Activated naive CD4-positive, alpha-beta T cell treated with anti-CD3 and anti-CD28 coated beads for 36 hours (primary cell): Measurements from ENCODE around the gene PRDM15. TPM values are rescaled to one million over a fixed set of nuclear protein-coding genes. Genes with fewer than 3 reads are reported as not detected.

Experiments used
- CTCF ChIA-PET: fragments of 350-600 bp; sonication (Branson Sonifier 250); formaldehyde crosslinking; loops from one replicate; lab custom pipeline; 2021; ENCODE audit warnings: antibody characterized with exemption; lab: Charles Lee
- DNase-seq: peaks from one replicate; pipeline ENCODE4 v3.0.0-alpha.2; 2020
- H3K27ac Mint-ChIP-seq: one replicate; pipeline ENCODE4 v1.8.0; 2021; ENCODE audit warnings: mild to moderate bottlenecking, mixed read lengths
- H3K27me3 Mint-ChIP-seq: one replicate; pipeline ENCODE4 v1.8.0; 2021; ENCODE audit warnings: low read depth, mixed read lengths
- H3K36me3 Mint-ChIP-seq: one replicate; pipeline ENCODE4 v1.8.0; 2021; ENCODE audit warnings: low read depth, mixed read lengths
- H3K4me1 Mint-ChIP-seq: one replicate; pipeline ENCODE4 v1.8.0; 2021; ENCODE audit warnings: low read depth, mixed read lengths
- H3K4me3 Mint-ChIP-seq: one replicate; pipeline ENCODE4 v1.8.0; 2021; ENCODE audit warnings: mild to moderate bottlenecking, moderate library complexity, mixed read lengths
- H3K9me3 Mint-ChIP-seq: one replicate; pipeline ENCODE4 v1.8.0; 2021; ENCODE audit warnings: mixed read lengths
- intact Hi-C: fragments of 100-400 bp; cut with micrococcal nuclease; formaldehyde crosslinking; loops from one replicate; pipeline ENCODE4 v1.15.1; 2023
- total RNA-seq, 2 experiments: library from RNA; stranded (reverse); gene quantifications; one replicate each; pipeline ENCODE4 v1.2.3, GENCODE V29; 2021

PRDM15 gene
- total RNA-seq, 2 experiments from 2014 or later: 9.6 to 9.8 TPM

DNA sequence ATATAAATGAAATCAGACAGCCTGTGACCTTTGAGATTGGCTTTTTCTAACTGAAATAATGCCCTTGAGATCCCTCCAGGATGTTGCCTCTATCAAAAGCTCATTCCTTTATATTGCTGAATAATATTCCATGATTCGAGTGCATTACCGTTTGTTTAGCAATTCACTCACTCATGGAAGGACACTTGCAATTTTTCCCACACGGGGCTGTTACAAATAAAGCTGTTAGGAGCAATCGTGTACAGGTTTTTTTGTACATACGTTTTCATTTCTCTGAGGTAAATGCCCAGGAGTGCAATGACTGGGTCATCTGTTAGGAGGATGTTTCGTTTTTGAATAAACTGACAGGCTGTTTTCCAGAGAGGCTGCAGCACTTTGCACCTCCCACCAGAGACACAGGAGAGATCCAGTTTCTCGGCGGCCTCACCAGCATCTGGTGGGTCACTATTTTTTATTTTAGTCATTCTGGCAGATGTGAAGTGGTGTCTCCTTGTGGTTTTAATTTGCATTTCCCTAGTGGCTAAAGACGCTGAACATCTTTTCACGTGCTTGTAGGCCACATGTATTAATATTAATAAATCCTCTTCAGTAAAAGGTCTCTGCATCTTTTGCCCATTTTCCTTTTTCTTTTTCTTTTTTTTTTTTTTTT is 11.0 kb downstream of the PRDM15 start:
- CTCF ChIA-PET: interaction anchor here (0.6 to 0.9 kb wide), 2 partner anchors 35 to 249 kb away, joined by 3 read pairs; no protein-coding TSS in a partner anchor
- Mint-ChIP-seq H3K36me3 (peaks cover 2% of the 10 kb centered on the region), H3K27ac (no peak overlapping the region), H3K4me1 (peaks cover 24% of the 10 kb centered on the region), H3K27me3 (no peaks in the 10 kb centered on the region), H3K4me3 (no peak overlapping the region), H3K9me3 (no peaks in the 10 kb centered on the region)
- DNase-seq: no peak
- intact Hi-C loops: no loop called here

DNA sequence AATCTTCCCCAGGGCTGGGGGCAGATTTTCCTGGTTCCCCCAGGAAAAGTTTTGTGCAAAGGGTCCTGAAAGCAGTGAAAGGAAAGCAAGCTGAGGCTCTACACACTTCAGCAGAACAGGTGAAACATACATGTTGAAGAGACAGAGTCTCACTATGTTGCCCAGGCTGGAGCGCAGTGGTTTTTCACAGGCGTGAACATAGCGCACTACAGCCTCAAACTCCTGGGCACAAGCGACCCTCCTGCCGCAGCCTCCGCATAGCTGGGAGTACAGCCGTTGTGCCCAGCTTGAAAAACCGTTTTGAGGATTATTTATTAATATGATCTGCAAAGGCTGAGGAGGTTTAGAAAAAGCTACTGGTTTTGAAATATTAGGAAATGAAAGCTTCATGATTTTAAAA is 11.8 kb downstream of the PRDM15 start:
- H3K4me1 Mint-ChIP-seq: peaks cover 25% of the 10 kb centered on the region
- H3K27ac Mint-ChIP-seq: no peak overlapping the region

DNA sequence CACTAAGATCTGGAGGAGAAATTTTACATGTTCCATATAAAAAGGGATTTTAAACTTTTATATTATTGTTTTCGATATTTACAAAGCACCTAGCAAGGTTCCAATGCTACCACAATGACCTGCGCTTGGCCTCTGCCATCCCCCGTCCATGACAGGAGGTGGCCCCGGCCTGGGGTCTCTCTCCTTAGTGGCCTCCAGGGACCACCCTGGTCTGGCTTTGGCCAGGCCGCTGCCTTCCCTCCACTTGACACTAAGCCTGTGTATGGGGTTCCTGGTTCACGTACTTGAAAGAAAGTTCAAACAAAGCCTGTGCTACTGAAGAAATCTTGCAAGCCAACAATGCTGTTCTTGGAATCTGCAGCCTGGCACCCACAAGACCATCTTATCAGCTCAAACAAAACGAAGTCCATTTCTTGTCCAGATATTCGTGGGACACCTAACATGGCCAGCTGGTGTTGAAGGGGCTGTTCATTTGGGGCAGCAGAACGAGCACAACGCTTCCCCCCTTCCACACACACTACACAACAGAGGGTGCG is 12.8 kb downstream of the PRDM15 start:
- CTCF ChIA-PET: no interaction called here
- H3K36me3 Mint-ChIP-seq: no peaks in the 10 kb centered on the region
- peaks cover 25% of the 10 kb centered on the region for H3K4me1 Mint-ChIP-seq
- no peak overlapping the region for H3K27ac Mint-ChIP-seq
- DNase-seq: no peak
- H3K4me3 Mint-ChIP-seq: no peak overlapping the region
- intact Hi-C loops: no loop called here
- no peaks in the 10 kb centered on the region for H3K27me3 Mint-ChIP-seq
- no peaks in the 10 kb centered on the region for H3K9me3 Mint-ChIP-seq

More for the DNA sequence above, 11.8 kb downstream of the PRDM15 start:
- Mint-ChIP-seq H3K36me3 (no peaks in the 10 kb centered on the region), H3K4me3 (no peak overlapping the region), H3K9me3 (no peaks in the 10 kb centered on the region), H3K27me3 (no peaks in the 10 kb centered on the region)
- CTCF ChIA-PET: interaction anchor here (0.9 kb wide), 1 partner anchor 250 kb away, joined by 3 read pairs; no protein-coding TSS in a partner anchor
- DNase-seq: no peak
- intact Hi-C loops: no loop called here

DNA sequence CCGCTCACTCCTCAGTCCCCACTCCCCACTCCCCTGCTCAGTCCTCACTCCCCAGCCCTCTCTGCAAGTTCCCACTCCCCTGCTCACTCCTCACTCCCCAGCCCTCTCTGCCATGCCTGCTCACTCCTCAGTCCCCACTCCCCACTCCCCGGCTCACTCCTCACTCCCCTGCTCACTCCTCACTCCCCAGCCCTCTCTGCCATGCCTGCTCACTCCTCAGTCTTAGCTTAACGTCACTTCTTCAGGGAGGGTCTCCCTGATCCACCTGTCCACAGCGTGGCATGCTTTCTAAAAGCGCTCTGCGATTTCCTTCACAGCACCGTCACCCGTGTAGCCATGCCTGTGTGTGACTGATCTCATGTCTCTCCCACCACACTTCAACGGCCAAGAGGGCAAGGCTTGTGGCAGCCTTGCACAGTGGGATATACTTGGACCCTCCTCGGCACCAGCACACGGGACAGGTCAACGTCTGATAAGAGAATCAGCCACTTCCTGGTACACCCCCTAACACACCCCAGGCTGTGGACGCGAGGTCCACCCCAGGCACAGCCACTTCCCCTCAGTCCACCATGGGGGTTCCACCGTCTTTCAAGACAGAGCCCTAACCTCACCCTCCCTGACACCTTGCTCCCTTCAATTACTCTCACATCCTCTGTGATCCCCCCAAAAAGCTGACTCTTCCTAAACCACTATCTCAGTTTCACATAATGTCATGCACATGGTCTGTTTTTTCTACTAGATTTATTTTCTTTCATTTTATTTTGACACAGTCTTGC is 14.0 kb downstream of the PRDM15 start:
- no peaks in the 10 kb centered on the region for H3K9me3 Mint-ChIP-seq
- CTCF ChIA-PET: interaction anchor here (0.6 to 0.9 kb wide), 2 partner anchors 28 to 243 kb away, joined by 3 read pairs; no protein-coding TSS in a partner anchor
- H3K4me3 Mint-ChIP-seq: no peak overlapping the region
- H3K27ac Mint-ChIP-seq: no peak overlapping the region
- peak; percentile 14 for DNase-seq
- H3K36me3 Mint-ChIP-seq: no peaks in the 10 kb centered on the region
- peaks cover 25% of the 10 kb centered on the region for H3K4me1 Mint-ChIP-seq
- intact Hi-C loops: no loop called here
- no peaks in the 10 kb centered on the region for H3K27me3 Mint-ChIP-seq

DNA sequence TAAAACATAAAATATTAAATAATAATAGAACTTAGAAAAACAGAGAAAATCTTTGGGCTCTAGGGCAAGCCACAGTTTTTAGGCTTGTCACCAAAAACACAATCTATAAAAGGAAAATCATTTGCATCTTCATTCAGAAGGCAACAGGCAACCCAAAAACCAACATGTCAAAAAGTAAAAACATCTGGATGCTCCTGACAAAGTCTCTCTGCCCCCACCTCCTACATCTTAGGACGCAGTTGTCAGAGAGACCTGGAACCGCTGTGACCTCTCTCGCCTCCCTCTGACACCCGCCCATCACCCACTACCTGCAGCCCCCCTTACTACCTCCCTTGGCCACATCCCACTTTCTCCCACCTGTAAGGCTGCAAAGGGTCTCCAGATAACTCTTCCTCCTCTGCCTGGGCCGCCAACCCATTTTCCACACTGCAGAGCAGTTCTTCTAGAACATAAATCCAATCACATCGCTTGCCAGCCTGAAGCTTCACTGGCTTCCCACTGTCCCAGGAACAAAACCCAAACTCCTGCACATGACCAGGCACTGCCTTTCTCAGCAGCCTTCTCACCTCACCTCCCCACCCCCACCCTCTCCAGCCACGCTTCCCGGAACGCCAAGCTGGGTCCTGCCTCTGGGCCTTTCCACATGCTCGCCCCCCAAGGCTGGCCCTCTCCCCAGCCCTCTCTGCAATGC is 14.7 kb downstream of the PRDM15 start:
- DNase-seq: no peak
- H3K36me3 Mint-ChIP-seq: no peaks in the 10 kb centered on the region
- H3K27ac Mint-ChIP-seq: peak overlapping the region; percentile 21
- H3K9me3 Mint-ChIP-seq: no peaks in the 10 kb centered on the region
- intact Hi-C loops: no loop called here
- H3K4me1 Mint-ChIP-seq: peaks cover 25% of the 10 kb centered on the region
- H3K4me3 Mint-ChIP-seq: no peak overlapping the region
- no peaks in the 10 kb centered on the region for H3K27me3 Mint-ChIP-seq
- CTCF ChIA-PET: interaction anchor here (0.6 kb wide), 1 partner anchor 27 kb away, joined by 3 read pairs; no protein-coding TSS in a partner anchor

DNA sequence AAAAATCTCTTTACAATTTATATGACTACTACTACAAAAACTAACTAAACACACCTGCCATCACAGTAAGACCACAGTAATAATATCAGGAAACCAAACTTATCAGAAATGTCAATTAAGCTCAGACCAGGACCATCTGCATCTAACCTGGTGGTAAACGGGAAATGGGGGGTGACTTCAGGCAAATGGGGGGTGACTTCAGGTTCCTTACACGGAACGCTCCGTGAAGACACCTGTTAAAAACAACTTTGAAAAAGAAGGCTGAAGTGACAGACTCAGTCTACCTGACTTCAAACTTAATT is 15.8 kb downstream of the PRDM15 start:
- intact Hi-C loops: no loop called here
- H3K9me3 Mint-ChIP-seq: no peaks in the 10 kb centered on the region
- no peak overlapping the region for H3K27ac Mint-ChIP-seq
- H3K4me1 Mint-ChIP-seq: peaks cover 25% of the 10 kb centered on the region
- no peak overlapping the region for H3K4me3 Mint-ChIP-seq
- H3K27me3 Mint-ChIP-seq: no peaks in the 10 kb centered on the region
- CTCF ChIA-PET: interaction anchor here (1.5 kb wide), 1 partner anchor 244 kb away, joined by 6 read pairs; no protein-coding TSS in a partner anchor
- H3K36me3 Mint-ChIP-seq: no peaks in the 10 kb centered on the region
- DNase-seq: no peak

DNA sequence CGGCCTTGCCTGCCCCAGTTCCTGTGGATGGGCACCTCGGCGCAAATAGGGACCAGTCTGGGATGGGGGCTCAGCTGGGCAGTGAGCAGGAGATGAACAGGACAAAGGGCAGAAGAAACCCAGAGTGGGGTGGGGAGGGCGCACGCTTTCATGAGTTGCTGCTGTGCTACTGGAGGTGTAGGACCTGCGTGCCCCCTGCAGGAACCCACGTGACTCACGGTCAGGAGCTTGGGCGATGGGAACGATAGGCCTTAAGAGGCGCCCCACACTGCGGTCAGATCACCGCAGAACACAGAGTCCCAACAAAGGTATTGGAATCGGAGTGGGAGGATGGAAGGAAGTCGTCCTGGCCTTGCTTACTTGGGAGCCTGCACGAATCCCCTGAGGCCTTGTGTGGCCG is 17.2 kb downstream of the PRDM15 start:
- Mint-ChIP-seq H3K27me3 (no peaks in the 10 kb centered on the region), H3K27ac (no peak overlapping the region), H3K36me3 (peaks cover 8% of the 10 kb centered on the region), H3K9me3 (no peaks in the 10 kb centered on the region), H3K4me1 (peaks cover 25% of the 10 kb centered on the region), H3K4me3 (no peak overlapping the region)
- DNase-seq: no peak
- CTCF ChIA-PET: interaction anchor here (0.6 kb wide), 1 partner anchor 18 kb away, joined by 3 read pairs; no protein-coding TSS in a partner anchor
- intact Hi-C loops: no loop called here

DNA sequence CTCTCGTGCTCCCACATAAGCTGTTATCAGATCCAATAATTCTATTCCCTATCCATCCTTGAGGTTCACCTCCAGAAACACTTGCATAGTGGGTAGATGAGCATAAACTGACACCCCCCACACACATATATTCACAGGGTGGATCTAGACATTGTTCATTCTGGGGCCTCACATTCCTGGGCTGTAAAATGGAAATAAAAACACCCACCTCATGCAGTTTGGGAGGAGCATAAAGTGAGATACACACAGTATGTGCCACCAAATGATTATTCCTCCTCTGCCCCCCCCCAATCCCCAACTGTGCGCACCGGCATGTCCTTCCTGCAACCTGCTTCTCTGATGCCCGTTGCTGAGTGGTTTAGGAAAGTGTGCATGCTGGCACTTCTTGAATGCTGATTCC is 17.9 kb downstream of the PRDM15 start:
- CTCF ChIA-PET: no interaction called here
- H3K4me3 Mint-ChIP-seq: no peak overlapping the region
- no peak for DNase-seq
- no peak overlapping the region for H3K27ac Mint-ChIP-seq
- intact Hi-C loops: no loop called here
- peaks cover 23% of the 10 kb centered on the region for H3K4me1 Mint-ChIP-seq
- H3K9me3 Mint-ChIP-seq: no peaks in the 10 kb centered on the region
- H3K27me3 Mint-ChIP-seq: no peaks in the 10 kb centered on the region
- peaks cover 14% of the 10 kb centered on the region for H3K36me3 Mint-ChIP-seq

DNA sequence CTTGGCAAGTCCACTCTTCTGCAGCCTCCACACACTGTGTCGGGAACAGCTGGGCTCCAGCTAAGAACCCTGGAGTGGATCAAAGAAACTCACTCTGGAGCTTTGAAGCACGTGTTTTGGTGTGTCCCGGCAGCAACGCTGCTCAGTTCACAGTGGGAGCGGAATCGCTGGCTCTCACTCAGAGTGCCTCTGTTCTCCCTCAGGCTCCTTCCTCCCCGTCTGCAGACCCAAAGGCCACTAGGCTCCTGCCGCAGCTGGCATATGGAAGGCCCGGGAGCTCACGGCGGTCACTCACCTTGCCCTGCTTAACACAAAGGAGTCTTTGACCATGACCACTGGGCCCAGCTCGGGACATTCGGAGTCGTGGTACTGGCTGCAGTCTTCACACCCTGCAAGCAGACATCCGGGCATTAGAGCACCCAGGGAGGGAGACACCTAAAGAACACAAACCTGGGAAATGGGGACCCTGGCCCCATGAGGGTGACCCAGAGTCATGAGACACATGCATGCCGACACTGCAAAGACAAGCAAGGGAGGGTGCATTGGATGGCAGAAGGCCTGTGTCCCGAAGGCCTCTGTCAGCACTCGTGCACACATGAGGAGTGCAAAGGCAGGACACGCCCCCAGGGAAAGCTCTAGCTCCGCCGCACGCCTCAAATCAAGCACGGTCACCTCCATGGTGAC is 19.7 kb downstream of the PRDM15 start:
- no peaks in the 10 kb centered on the region for H3K9me3 Mint-ChIP-seq
- intact Hi-C loops: no loop called here
- peaks cover 10% of the 10 kb centered on the region for H3K4me1 Mint-ChIP-seq
- H3K4me3 Mint-ChIP-seq: no peak overlapping the region
- H3K27me3 Mint-ChIP-seq: no peaks in the 10 kb centered on the region
- DNase-seq: no peak
- H3K36me3 Mint-ChIP-seq: peaks cover 19% of the 10 kb centered on the region
- CTCF ChIA-PET: interaction anchor here (2.0 kb wide), 1 partner anchor 248 kb away, joined by 7 read pairs; no protein-coding TSS in a partner anchor
- H3K27ac Mint-ChIP-seq: no peak overlapping the region

DNA sequence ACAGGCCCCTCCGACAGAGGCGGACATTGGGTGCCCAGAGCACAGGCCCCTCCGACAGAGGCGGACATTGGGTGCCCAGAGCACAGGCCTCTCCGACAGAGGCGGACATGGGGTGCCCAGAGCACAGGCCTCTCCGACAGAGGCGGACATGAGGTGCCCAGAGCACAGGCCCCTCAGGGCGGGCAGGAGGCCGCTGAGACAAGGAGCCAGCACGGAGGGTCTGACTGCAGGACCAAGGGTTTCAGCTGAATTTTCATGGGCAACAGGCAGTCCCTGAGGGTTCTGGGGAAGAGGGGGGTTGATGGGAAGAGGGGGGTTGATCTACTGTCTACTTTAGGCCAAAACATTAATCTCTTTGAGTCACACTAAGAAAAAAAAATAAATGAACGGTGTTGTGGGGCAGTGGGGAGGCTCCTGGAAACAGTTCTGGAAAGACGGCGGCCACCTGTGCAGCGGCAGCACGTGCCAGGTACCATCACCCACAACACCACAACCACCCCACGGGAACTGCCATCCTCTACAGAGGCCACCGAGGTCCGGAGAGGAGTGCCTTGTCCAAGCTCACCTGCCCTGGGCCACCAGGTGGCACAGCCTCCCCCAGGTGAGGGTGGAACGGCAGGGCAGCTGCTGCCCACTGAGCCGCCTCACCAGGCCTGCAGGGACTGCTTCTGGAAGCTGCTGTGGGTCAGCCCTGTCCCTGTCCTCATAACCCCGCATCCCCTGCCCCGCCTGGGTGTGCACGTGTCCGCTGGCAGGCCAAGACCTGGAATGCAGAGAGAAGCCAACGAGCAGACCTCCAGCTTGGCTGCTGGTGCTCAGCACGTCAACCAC is 20.5 kb downstream of the PRDM15 start:
- no peak for DNase-seq
- Mint-ChIP-seq H3K27ac (no peak overlapping the region), H3K36me3 (peaks cover 22% of the 10 kb centered on the region), H3K9me3 (no peaks in the 10 kb centered on the region), H3K4me3 (no peak overlapping the region), H3K4me1 (peaks cover 8% of the 10 kb centered on the region), H3K27me3 (no peaks in the 10 kb centered on the region)
- intact Hi-C loops: no loop called here
- CTCF ChIA-PET: interaction anchor here (2.0 kb wide), 1 partner anchor 249 kb away, joined by 7 read pairs; no protein-coding TSS in a partner anchor

DNA sequence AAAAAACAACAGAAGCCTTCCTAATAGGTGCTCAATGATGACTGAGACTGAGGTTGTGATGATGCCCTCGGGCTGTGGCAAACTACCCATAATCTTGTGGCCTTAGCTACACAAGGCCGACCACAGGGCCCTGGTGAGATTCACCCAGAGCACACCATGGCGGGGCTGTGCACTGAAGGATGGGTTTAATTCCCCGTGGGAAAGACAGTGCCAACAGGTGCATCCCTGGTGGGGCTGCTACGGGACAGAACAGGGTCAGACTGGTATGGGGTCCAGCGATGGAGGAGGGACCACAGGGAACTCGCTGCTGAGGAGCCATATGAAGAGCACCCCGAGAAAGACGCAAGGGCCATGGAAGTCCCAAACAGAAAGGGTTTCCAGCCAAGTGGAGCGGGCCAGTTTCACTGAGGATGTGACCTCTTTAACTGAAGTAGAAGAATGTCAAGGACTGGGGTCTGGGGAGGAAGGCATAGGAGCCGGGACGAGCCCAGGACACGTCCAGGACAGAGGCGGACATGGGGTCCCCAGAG is 21.3 kb downstream of the PRDM15 start:
- H3K9me3 Mint-ChIP-seq: no peaks in the 10 kb centered on the region
- H3K4me3 Mint-ChIP-seq: no peak overlapping the region
- no peak overlapping the region for H3K27ac Mint-ChIP-seq
- CTCF ChIA-PET: no interaction called here
- H3K4me1 Mint-ChIP-seq: peaks cover 2% of the 10 kb centered on the region
- H3K27me3 Mint-ChIP-seq: no peaks in the 10 kb centered on the region
- DNase-seq: no peak
- intact Hi-C loops: no loop called here
- H3K36me3 Mint-ChIP-seq: peaks cover 23% of the 10 kb centered on the region
